Effector memory CD4-positive, alpha-beta T cell (primary cell): ENCODE data around the gene EIF5B.

Source experiments
- DNase-seq, 3 donors: peaks; one replicate each; pipeline ENCODE4 v3.0.0-alpha.2; 2020
- H3K27ac ChIP-seq: 2 replicates; pipeline ENCODE4 v1.7.0; 2013; ENCODE audit warnings: mild to moderate bottlenecking, low read length, moderate library complexity; ENCODE audit not compliant: insufficient read depth, poor library complexity, severe bottlenecking
- H3K27me3 ChIP-seq: replicated peaks from 2 replicates; pipeline ENCODE4 v1.7.0; 2013; ENCODE audit warnings: mild to moderate bottlenecking, low read length; ENCODE audit not compliant: insufficient read depth, control insufficient read depth, poor library complexity, severe bottlenecking
- H3K36me3 ChIP-seq: 2 replicates; pipeline ENCODE4 v1.7.0; 2013; ENCODE audit warnings: mild to moderate bottlenecking, low read length, moderate library complexity; ENCODE audit not compliant: control insufficient read depth, insufficient read depth
- H3K4me1 ChIP-seq: 2 replicates; pipeline ENCODE4 v1.7.0; 2013; ENCODE audit warnings: low read length, mild to moderate bottlenecking; ENCODE audit not compliant: control insufficient read depth, insufficient read depth, poor library complexity, severe bottlenecking
- H3K4me3 ChIP-seq: 2 replicates; pipeline ENCODE4 v1.7.0; 2013; ENCODE audit warnings: low read length, low read depth, mild to moderate bottlenecking; ENCODE audit not compliant: insufficient read depth, poor library complexity, severe bottlenecking
- H3K9me3 ChIP-seq: 2 replicates; pipeline ENCODE4 v1.7.0; 2013; ENCODE audit warnings: mild to moderate bottlenecking, low read length, moderate library complexity; ENCODE audit not compliant: control insufficient read depth

The EIF5B gene

GRCh38 chr2:99403524-99403923, 66.3 kb downstream of the EIF5B start:
- no peaks in the 10 kb centered on the region for H3K4me1 ChIP-seq
- H3K27me3 ChIP-seq = no peaks in the 10 kb centered on the region
- no peak overlapping the region for H3K27ac ChIP-seq
- peaks cover 63% of the 10 kb centered on the region for H3K36me3 ChIP-seq
- no peak overlapping the region for H3K4me3 ChIP-seq
- no peaks in the 10 kb centered on the region for H3K9me3 ChIP-seq
- no peak for DNase-seq

DNA sequence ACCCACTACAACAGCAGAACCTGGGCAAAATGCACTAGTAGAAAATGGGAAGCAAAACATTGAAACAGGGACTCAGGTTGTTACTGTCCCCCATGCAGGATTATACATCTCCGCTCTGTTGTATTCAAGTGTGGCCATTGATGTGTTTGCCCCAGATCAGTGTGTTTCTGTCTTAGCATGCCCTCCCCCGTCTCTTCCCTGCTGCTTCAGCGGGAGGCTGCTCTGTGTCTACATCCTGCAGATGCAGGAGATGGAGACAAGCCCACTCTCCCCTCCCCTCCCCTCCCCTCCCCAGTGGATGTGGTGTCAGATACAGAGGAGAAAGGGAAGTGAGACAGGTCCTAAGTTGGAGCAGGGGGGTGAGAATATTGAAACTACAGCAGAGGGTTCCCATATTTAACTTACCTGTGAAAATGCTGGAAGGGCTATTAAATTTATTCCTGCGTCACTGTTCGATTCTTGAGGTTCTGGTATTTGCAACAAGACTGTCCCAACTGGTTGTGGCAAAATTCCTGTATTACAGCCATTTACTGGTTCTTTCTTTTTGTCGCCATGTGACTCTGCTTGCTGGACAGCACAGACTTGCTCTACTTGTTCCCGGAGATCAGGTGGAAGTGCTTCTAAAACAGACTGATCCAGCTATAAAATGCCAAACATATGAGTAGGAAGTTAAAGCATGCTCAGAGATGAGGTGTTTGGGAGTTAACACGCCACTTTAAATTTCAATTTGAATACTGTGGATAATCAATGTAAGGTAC, 67.0 kb downstream of the EIF5B start:
- Histone ChIP-seq H3K4me1 (no peaks in the 10 kb centered on the region), H3K4me3 (no peak overlapping the region), H3K36me3 (peaks cover 59% of the 10 kb centered on the region), H3K27ac (no peak overlapping the region), H3K27me3 (no peaks in the 10 kb centered on the region), H3K9me3 (no peaks in the 10 kb centered on the region)
- DNase-seq = no peak

DNA sequence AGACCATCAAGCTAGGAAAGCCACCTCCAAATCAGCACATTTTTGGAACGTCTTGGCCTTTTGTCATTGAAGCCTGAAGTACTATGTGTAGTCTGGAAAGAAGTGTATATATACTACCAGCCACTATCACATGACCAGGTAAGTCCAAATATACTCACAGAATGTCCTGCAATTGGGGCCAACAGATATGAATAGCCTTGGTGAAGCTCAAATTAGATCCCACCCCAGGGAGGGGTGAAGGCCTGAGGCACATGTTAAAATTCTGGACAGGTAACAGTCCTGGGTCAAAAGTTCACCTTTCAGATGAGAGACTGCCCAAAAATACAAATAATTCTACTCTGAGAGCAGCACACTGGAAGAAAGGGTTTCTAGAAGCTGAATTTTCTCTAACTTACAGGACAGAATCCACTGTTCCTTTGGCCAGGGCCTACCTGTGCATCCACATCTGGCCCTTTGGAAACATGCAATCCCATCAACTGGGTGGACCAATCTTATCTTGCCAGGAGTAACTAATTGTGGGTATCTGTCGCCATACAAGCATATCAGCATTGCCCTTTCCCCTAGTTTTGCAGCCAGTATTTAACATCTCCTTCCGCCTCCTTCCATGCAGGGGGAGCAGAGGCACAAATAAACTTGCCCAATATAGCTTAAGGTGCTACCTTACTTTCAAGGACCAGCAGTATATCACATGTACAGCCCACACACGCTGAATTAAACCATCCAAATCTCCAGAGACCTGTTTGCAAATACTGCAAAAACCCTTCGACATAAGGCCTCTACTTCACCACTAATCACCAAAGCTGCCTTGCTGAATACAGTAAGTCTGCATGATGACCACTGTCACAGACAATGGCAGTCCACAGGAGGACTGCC, 67.8 kb downstream of the EIF5B start:
- no peak for DNase-seq
- no peak overlapping the region for H3K4me3 ChIP-seq
- no peaks in the 10 kb centered on the region for H3K9me3 ChIP-seq
- H3K36me3 ChIP-seq = peaks cover 56% of the 10 kb centered on the region
- no peak overlapping the region for H3K27ac ChIP-seq
- H3K27me3 ChIP-seq = no peaks in the 10 kb centered on the region
- H3K4me1 ChIP-seq = no peaks in the 10 kb centered on the region

GRCh38 chr2:99406137-99406536, 68.9 kb downstream of the EIF5B start:
- Histone ChIP-seq H3K27ac (no peak overlapping the region), H3K36me3 (peaks cover 59% of the 10 kb centered on the region), H3K27me3 (no peaks in the 10 kb centered on the region), H3K9me3 (no peaks in the 10 kb centered on the region), H3K4me3 (no peak overlapping the region), H3K4me1 (no peaks in the 10 kb centered on the region)
- DNase-seq = no peak

GRCh38 chr2:99410276-99410675, 73.1 kb downstream of the EIF5B start:
- no peak overlapping the region for H3K4me3 ChIP-seq
- peaks cover 38% of the 10 kb centered on the region for H3K36me3 ChIP-seq
- no peaks in the 10 kb centered on the region for H3K9me3 ChIP-seq
- H3K27ac ChIP-seq = no peak overlapping the region
- no peak for DNase-seq
- H3K4me1 ChIP-seq = no peaks in the 10 kb centered on the region
- no peaks in the 10 kb centered on the region for H3K27me3 ChIP-seq

- H3K27me3 ChIP-seq = no peaks in the 10 kb centered on the region
- DNase-seq = no peak
- no peaks in the 10 kb centered on the region for H3K4me1 ChIP-seq
- no peak overlapping the region for H3K27ac ChIP-seq
- no peaks in the 10 kb centered on the region for H3K9me3 ChIP-seq
- no peak overlapping the region for H3K4me3 ChIP-seq
- peaks cover 23% of the 10 kb centered on the region for H3K36me3 ChIP-seq
These were observed 77.4 kb downstream of the EIF5B start for GRCh38 chr2:99414566-99414965.

- H3K9me3 ChIP-seq = no peaks in the 10 kb centered on the region
- H3K36me3 ChIP-seq = peaks cover 24% of the 10 kb centered on the region
- H3K4me3 ChIP-seq = no peak overlapping the region
- no peaks in the 10 kb centered on the region for H3K27me3 ChIP-seq
- no peak for DNase-seq
- no peak overlapping the region for H3K27ac ChIP-seq
- H3K4me1 ChIP-seq = no peaks in the 10 kb centered on the region
These were observed 80.2 kb downstream of the EIF5B start for GRCh38 chr2:99417396-99417795.

GRCh38 chr2:99420031-99420430, 82.8 kb downstream of the EIF5B start:
- no peaks in the 10 kb centered on the region for H3K9me3 ChIP-seq
- peaks cover 34% of the 10 kb centered on the region for H3K36me3 ChIP-seq
- no peak overlapping the region for H3K27ac ChIP-seq
- DNase-seq = no peak
- H3K4me3 ChIP-seq = no peak overlapping the region
- H3K4me1 ChIP-seq = no peaks in the 10 kb centered on the region
- no peaks in the 10 kb centered on the region for H3K27me3 ChIP-seq

- H3K4me1 ChIP-seq = no peaks in the 10 kb centered on the region
- no peak overlapping the region for H3K4me3 ChIP-seq
- H3K27me3 ChIP-seq = no peaks in the 10 kb centered on the region
- DNase-seq = no peak
- H3K9me3 ChIP-seq = no peaks in the 10 kb centered on the region
- peaks cover 34% of the 10 kb centered on the region for H3K36me3 ChIP-seq
- H3K27ac ChIP-seq = no peak overlapping the region
These were observed 83.6 kb downstream of the EIF5B start for GRCh38 chr2:99420751-99421299.

GRCh38 chr2:99421469-99421868, 84.3 kb downstream of the EIF5B start:
- H3K9me3 ChIP-seq = no peaks in the 10 kb centered on the region
- no peak overlapping the region for H3K27ac ChIP-seq
- no peaks in the 10 kb centered on the region for H3K4me1 ChIP-seq
- H3K4me3 ChIP-seq = no peak overlapping the region
- peaks cover 34% of the 10 kb centered on the region for H3K36me3 ChIP-seq
- no peaks in the 10 kb centered on the region for H3K27me3 ChIP-seq
- no peak for DNase-seq
